Activated naive CD4-positive, alpha-beta T cell treated with anti-CD3 and anti-CD28 coated beads for 36 hours (primary cell): ENCODE data around the gene MOB2. TPM values are rescaled to one million over a fixed set of nuclear protein-coding genes. Genes with fewer than 3 reads are reported as not detected.

Experiments used
- CTCF ChIA-PET: fragments of 350-600 bp; sonication (Branson Sonifier 250); formaldehyde crosslinking; loops from one replicate; lab custom pipeline; 2021; ENCODE audit warnings: antibody characterized with exemption; lab: Charles Lee
- DNase-seq: peaks from one replicate; pipeline ENCODE4 v3.0.0-alpha.2; 2020
- H3K27ac Mint-ChIP-seq: one replicate; pipeline ENCODE4 v1.8.0; 2021; ENCODE audit warnings: mild to moderate bottlenecking, mixed read lengths
- H3K27me3 Mint-ChIP-seq: one replicate; pipeline ENCODE4 v1.8.0; 2021; ENCODE audit warnings: low read depth, mixed read lengths
- H3K36me3 Mint-ChIP-seq: one replicate; pipeline ENCODE4 v1.8.0; 2021; ENCODE audit warnings: low read depth, mixed read lengths
- H3K4me1 Mint-ChIP-seq: one replicate; pipeline ENCODE4 v1.8.0; 2021; ENCODE audit warnings: low read depth, mixed read lengths
- H3K4me3 Mint-ChIP-seq: one replicate; pipeline ENCODE4 v1.8.0; 2021; ENCODE audit warnings: mild to moderate bottlenecking, moderate library complexity, mixed read lengths
- H3K9me3 Mint-ChIP-seq: one replicate; pipeline ENCODE4 v1.8.0; 2021; ENCODE audit warnings: mixed read lengths
- intact Hi-C: fragments of 100-400 bp; cut with micrococcal nuclease; formaldehyde crosslinking; loops from one replicate; pipeline ENCODE4 v1.15.1; 2023
- total RNA-seq, 2 experiments: library from RNA; stranded (reverse); gene quantifications; one replicate each; pipeline ENCODE4 v1.2.3, GENCODE V29; 2021

Gene MOB2
- total RNA-seq = 10 to 100 TPM; 12.4 to 14.1 TPM

DNA sequence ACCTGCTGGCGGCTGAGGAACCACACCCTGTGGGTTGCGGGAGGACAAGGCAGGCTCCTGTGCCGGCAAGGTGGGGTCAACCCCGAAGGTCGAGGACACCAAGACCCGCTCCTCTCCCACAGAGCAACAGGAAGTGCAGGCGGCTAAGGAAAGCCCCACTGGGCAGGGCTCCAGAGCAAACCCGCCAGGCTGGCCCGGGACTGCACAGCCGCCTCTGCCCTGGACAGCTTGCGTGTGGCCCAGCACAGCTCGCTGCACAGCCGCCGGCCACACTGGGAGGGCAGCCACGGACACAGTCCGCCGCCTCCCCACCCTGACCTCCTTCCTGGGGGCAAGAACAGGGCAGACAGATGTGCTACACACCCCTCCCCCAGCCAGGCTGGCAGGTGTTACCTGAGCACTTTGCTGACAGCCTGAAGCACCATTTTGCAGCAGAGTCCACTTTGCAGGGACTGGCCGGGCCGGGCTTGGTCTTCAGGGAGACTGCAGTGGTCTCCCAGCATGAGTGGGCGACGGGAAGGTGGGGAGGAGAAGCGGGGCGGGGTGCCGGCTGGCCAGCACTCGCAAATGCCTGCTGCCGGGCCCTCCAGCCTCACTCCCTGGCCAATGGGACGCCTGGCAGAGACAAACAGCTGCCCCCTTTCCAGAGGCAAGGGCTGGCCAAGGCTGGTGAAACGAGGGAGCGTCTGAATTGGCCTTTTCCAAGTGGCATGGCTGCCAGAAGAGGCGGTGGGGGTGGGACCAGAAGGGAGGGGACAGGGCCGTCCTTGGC, at the start of gene MOB2:
Gene MOB2, minus strand, starts transcription at position 726 of the 772 bp plus-strand sequence. Its CDS starts 223 bp downstream, at position 503.
- no peaks in the 10 kb centered on the region for H3K9me3 Mint-ChIP-seq
- no peak within 1 kb of the TSS for H3K4me3 Mint-ChIP-seq
- no peak within 1 kb of the TSS for H3K27ac Mint-ChIP-seq
- no peaks in the 10 kb centered on the region for H3K36me3 Mint-ChIP-seq
- intact Hi-C loops = no loop called here
- no peak for DNase-seq
- CTCF ChIA-PET = no interaction called here
- H3K27me3 Mint-ChIP-seq = no peaks in the 10 kb centered on the region
- H3K4me1 Mint-ChIP-seq = peaks cover 22% of the 10 kb centered on the region

DNA sequence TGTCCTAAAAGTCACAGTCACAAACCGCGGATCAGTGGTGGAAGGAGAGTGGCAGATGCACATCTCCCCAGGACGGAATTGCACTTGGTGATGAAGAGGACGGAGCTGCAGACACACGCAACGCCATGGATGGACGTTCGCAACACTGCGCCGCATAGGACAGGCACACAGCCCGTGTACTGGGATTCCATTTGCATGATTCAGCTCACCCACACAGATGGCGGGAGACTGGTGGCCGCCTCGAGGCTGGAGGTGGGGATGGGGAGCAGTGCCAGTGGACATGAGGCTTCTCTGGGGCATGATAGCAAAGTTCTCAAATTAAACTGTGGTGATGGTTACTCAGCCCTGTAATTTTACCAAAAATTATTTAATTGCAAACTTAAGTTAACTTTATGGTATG, 48.1 kb upstream of the MOB2 start:
- CTCF ChIA-PET = interaction anchor here (0.9 kb wide), 1 partner anchor 12 kb away, joined by 5 read pairs; no protein-coding TSS in a partner anchor
- peaks cover 40% of the 10 kb centered on the region for H3K4me1 Mint-ChIP-seq
- intact Hi-C loops = loop anchor here (5.0 kb wide), 1 partner anchor 38 kb away; the partner anchor contains the start of gene DUSP8
- no peaks in the 10 kb centered on the region for H3K27me3 Mint-ChIP-seq
- no peak overlapping the region for H3K27ac Mint-ChIP-seq
- no peak overlapping the region for H3K4me3 Mint-ChIP-seq
- H3K36me3 Mint-ChIP-seq = no peaks in the 10 kb centered on the region
- no peak for DNase-seq
- H3K9me3 Mint-ChIP-seq = no peaks in the 10 kb centered on the region

GRCh38 chr11:1534171-1534570, 47.6 kb upstream of the MOB2 start:
- no peaks in the 10 kb centered on the region for H3K36me3 Mint-ChIP-seq
- CTCF ChIA-PET = no interaction called here
- H3K4me1 Mint-ChIP-seq = peaks cover 45% of the 10 kb centered on the region
- intact Hi-C loops = no loop called here
- no peaks in the 10 kb centered on the region for H3K9me3 Mint-ChIP-seq
- no peak for DNase-seq
- H3K27ac Mint-ChIP-seq = no peak overlapping the region
- H3K27me3 Mint-ChIP-seq = no peaks in the 10 kb centered on the region
- H3K4me3 Mint-ChIP-seq = no peak overlapping the region

- DNase-seq = no peak
- H3K4me1 Mint-ChIP-seq = peaks cover 51% of the 10 kb centered on the region
- CTCF ChIA-PET = no interaction called here
- H3K4me3 Mint-ChIP-seq = no peak overlapping the region
- no peaks in the 10 kb centered on the region for H3K9me3 Mint-ChIP-seq
- H3K27me3 Mint-ChIP-seq = no peaks in the 10 kb centered on the region
- H3K27ac Mint-ChIP-seq = no peak overlapping the region
- H3K36me3 Mint-ChIP-seq = no peaks in the 10 kb centered on the region
- intact Hi-C loops = no loop called here
Observed at GRCh38 chr11:1533342-1533725, 46.8 kb upstream of the MOB2 start.

DNA sequence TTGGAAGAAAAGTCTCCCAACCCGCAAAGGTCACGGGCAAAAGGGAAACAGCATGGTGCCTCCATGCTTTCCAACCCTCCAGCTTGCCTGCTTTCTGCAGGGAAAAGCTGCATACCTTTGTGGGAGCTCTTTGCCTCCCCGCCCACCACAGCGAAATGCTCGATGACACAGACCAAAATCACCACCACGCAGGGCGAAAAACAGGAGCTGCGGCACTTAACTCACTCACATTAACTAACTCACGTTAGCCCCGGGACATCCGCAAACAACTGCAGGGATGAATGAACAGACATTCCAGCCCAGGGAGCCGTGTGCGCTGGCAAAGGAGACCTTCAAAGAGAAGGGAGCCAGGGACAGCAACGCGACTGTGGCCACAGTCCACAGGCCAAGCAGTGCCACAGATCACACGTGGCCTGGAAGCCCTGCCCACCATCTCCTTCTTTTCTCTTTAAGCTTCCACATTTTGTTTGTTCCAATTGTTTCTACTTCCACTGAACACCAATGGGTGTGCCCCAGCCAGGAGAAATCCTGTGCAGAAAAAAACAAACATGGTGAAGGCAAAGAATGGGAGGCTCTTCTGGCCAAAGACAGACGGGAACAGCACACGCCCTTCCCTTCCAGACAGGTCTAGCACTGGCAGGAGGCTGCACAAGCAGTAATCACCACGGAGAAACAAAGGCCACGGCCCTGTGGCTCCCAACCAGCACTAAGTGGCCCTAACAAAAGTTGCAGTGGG, 46.2 kb upstream of the MOB2 start:
- Mint-ChIP-seq H3K4me1 (peaks cover 56% of the 10 kb centered on the region), H3K9me3 (no peaks in the 10 kb centered on the region)
- CTCF ChIA-PET = interaction anchor here (1.0 kb wide), 1 partner anchor 18 kb away, joined by 4 read pairs; no protein-coding TSS in a partner anchor

DNA sequence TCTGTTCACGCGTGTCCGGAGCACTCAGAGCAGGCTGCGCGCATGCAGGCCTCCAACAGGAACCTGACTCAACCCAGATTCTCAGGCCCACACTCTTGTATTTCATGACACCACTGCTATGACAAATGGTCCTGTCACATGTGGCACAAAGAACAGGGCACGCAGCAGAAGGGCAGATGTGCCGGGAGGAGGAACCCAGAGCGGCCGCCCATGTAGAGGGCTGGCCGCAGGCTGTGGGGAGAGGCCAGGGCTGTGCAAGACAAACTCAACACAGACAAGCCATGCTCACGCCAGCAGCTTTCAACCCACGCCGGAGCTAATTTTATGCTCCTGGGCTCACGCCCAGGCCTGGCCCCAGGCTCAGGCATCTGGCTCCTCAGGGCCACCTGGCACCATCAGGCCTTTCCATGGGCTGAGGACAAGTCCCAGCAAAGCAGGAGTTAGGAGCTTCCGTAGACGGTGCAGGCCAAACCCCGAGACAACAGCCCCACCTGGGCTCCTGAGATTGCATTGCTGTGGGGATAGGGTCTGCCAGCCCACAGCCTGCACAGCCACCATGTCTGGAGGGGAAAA, 45.5 kb upstream of the MOB2 start:
- Mint-ChIP-seq H3K4me3 (no peak overlapping the region), H3K9me3 (no peaks in the 10 kb centered on the region), H3K36me3 (no peaks in the 10 kb centered on the region), H3K4me1 (peaks cover 56% of the 10 kb centered on the region), H3K27me3 (no peaks in the 10 kb centered on the region), H3K27ac (no peak overlapping the region)
- no peak for DNase-seq
- intact Hi-C loops = no loop called here
- CTCF ChIA-PET = interaction anchor here (1.0 kb wide), 1 partner anchor 17 kb away, joined by 4 read pairs; no protein-coding TSS in a partner anchor

More for the DNA sequence above, 46.2 kb upstream of the MOB2 start:
- no peak overlapping the region for H3K4me3 Mint-ChIP-seq
- no peaks in the 10 kb centered on the region for H3K36me3 Mint-ChIP-seq
- no peak for DNase-seq
- intact Hi-C loops = no loop called here
- no peak overlapping the region for H3K27ac Mint-ChIP-seq
- H3K27me3 Mint-ChIP-seq = no peaks in the 10 kb centered on the region

- Mint-ChIP-seq H3K4me1 (peaks cover 52% of the 10 kb centered on the region), H3K36me3 (no peaks in the 10 kb centered on the region), H3K9me3 (no peaks in the 10 kb centered on the region), H3K27me3 (no peaks in the 10 kb centered on the region), H3K4me3 (no peak overlapping the region), H3K27ac (no peak overlapping the region)
- intact Hi-C loops = no loop called here
- CTCF ChIA-PET = no interaction called here
- no peak for DNase-seq
Observed at GRCh38 chr11:1531449-1532013, 45.0 kb upstream of the MOB2 start.

- Mint-ChIP-seq H3K4me1 (peaks cover 47% of the 10 kb centered on the region), H3K27me3 (no peaks in the 10 kb centered on the region), H3K36me3 (no peaks in the 10 kb centered on the region), H3K9me3 (no peaks in the 10 kb centered on the region), H3K27ac (no peak overlapping the region), H3K4me3 (no peak overlapping the region)
- intact Hi-C loops = no loop called here
- CTCF ChIA-PET = interaction anchor here (1.0 kb wide), 1 partner anchor 15 kb away, joined by 4 read pairs; no protein-coding TSS in a partner anchor
- no peak for DNase-seq
Observed at GRCh38 chr11:1530686-1531448, 44.3 kb upstream of the MOB2 start.

GRCh38 chr11:1529774-1530173, 43.2 kb upstream of the MOB2 start:
- H3K4me1 Mint-ChIP-seq = peaks cover 38% of the 10 kb centered on the region
- H3K27me3 Mint-ChIP-seq = no peaks in the 10 kb centered on the region
- H3K4me3 Mint-ChIP-seq = no peak overlapping the region
- H3K9me3 Mint-ChIP-seq = no peaks in the 10 kb centered on the region
- no peak overlapping the region for H3K27ac Mint-ChIP-seq
- CTCF ChIA-PET = interaction anchor here (1.0 kb wide), 1 partner anchor 14 kb away, joined by 4 read pairs; no protein-coding TSS in a partner anchor
- DNase-seq = no peak
- intact Hi-C loops = no loop called here
- no peaks in the 10 kb centered on the region for H3K36me3 Mint-ChIP-seq

DNA sequence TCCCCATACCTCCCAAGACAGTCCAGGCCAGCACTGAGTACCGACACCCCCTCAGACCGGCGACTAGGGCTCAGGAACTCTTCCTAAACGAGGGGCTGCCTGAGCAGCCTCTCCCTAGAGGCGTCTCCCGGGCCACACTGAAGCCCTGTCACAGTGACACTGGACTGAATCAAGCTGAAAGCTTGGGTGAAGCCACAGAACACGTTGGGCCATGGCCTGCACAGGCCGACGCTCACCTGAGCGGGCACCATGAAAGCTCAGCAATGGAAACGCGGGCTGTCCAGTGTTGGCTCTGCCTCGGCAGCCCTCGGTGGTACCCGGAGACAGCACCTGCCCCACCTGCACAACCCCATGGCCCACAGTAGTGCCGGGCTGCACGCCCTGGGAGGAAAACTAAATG, 42.7 kb upstream of the MOB2 start:
- DNase-seq = no peak
- Mint-ChIP-seq H3K36me3 (no peaks in the 10 kb centered on the region), H3K9me3 (no peaks in the 10 kb centered on the region), H3K4me1 (peaks cover 34% of the 10 kb centered on the region), H3K4me3 (no peak overlapping the region), H3K27ac (no peak overlapping the region), H3K27me3 (no peaks in the 10 kb centered on the region)
- CTCF ChIA-PET = no interaction called here
- intact Hi-C loops = no loop called here

GRCh38 chr11:1528710-1529109, 42.1 kb upstream of the MOB2 start:
- no peaks in the 10 kb centered on the region for H3K36me3 Mint-ChIP-seq

More at GRCh38 chr11:1528710-1529109, 42.1 kb upstream of the MOB2 start:
- Mint-ChIP-seq H3K27ac (no peak overlapping the region), H3K4me1 (peaks cover 31% of the 10 kb centered on the region), H3K9me3 (no peaks in the 10 kb centered on the region), H3K4me3 (no peak overlapping the region), H3K27me3 (no peaks in the 10 kb centered on the region)
- intact Hi-C loops = no loop called here
- DNase-seq = no peak
- CTCF ChIA-PET = no interaction called here
